Activated CD8-positive, alpha-beta memory T cell treated with anti-CD3 and anti-CD28 coated beads, Interleukin-2, amount 50 U/mL, for 24 hours (primary cell): ENCODE results near the gene MSANTD4.
"Not testable (repeated sequence)": the region's sequence is repeated elsewhere in the genome, so short reads cannot be mapped to it uniquely, and the experiment has no call there.

Experiments used
- DNase-seq: peaks from one replicate; pipeline ENCODE4 v3.0.0-alpha.2; 2020; ENCODE audit errors: extremely low read depth

The MSANTD4 gene

GRCh38 chr11:106014035-106014434 lies 8.0 kb downstream of the MSANTD4 start:
- no peak for DNase-seq

GRCh38 chr11:106012744-106013143 lies 9.3 kb downstream of the MSANTD4 start:
- no peak for DNase-seq

- no peak for DNase-seq
These were observed 10.6 kb downstream of the MSANTD4 start for GRCh38 chr11:106011481-106011880.

- DNase-seq, result not testable (repeated sequence)
These were observed 18.9 kb downstream of the MSANTD4 start for GRCh38 chr11:106003094-106003493.

- no peak for DNase-seq
These were observed 20.6 kb downstream of the MSANTD4 start for GRCh38 chr11:106001304-106002012.

- no peak for DNase-seq
These were observed 30.2 kb downstream of the MSANTD4 start for GRCh38 chr11:105991888-105992287.

- no peak for DNase-seq
These were observed 32.9 kb downstream of the MSANTD4 start for GRCh38 chr11:105989124-105989523.

- no peak for DNase-seq
These were observed 33.8 kb downstream of the MSANTD4 start for GRCh38 chr11:105988197-105988596.

GRCh38 chr11:105986554-105986953 lies 35.5 kb downstream of the MSANTD4 start:
- DNase-seq, result no peak

GRCh38 chr11:105979997-105980703 lies 41.9 kb downstream of the MSANTD4 start:
- DNase-seq, result no peak

- no peak for DNase-seq
These were observed 46.9 kb downstream of the MSANTD4 start for GRCh38 chr11:105975128-105975527.

- DNase-seq, result no peak
These were observed 52.3 kb downstream of the MSANTD4 start for GRCh38 chr11:105969756-105970155.

GRCh38 chr11:105968021-105968697 lies 53.9 kb downstream of the MSANTD4 start:
- DNase-seq, result no peak

- DNase-seq, result no peak
These were observed 61.5 kb downstream of the MSANTD4 start for GRCh38 chr11:105960252-105961245.
